Osteocyte (in vitro differentiated cells): ENCODE data around the gene PAXIP1. TPM values are rescaled to one million over a fixed set of nuclear protein-coding genes. Genes with fewer than 3 reads are reported as not detected.

Source experiments
- DNase-seq: peaks from one replicate; pipeline ENCODE4 v3.0.0; 2021; ENCODE audit warnings: mixed read lengths; ENCODE audit not compliant: unreplicated experiment; ENCODE audit errors: extremely low spot score
- H3K27ac Mint-ChIP-seq: one replicate; pipeline ENCODE4 v1.8.0; 2021; ENCODE audit warnings: mild to moderate bottlenecking, mixed read lengths; ENCODE audit not compliant: unreplicated experiment
- H3K27me3 Mint-ChIP-seq: one replicate; pipeline ENCODE4 v1.8.0; 2021; ENCODE audit warnings: mixed read lengths; ENCODE audit not compliant: unreplicated experiment
- H3K36me3 Mint-ChIP-seq: one replicate; pipeline ENCODE4 v1.8.0; 2021; ENCODE audit warnings: mixed read lengths; ENCODE audit not compliant: unreplicated experiment
- H3K4me1 Mint-ChIP-seq: one replicate; pipeline ENCODE4 v1.8.0; 2021; ENCODE audit warnings: mixed read lengths; ENCODE audit not compliant: unreplicated experiment
- H3K4me3 Mint-ChIP-seq: one replicate; pipeline ENCODE4 v1.8.0; 2021; ENCODE audit warnings: mild to moderate bottlenecking, moderate library complexity, mixed read lengths; ENCODE audit not compliant: unreplicated experiment
- H3K9me3 Mint-ChIP-seq: one replicate; pipeline ENCODE4 v1.8.0; 2021; ENCODE audit warnings: mixed read lengths; ENCODE audit not compliant: unreplicated experiment
- CTCF ChIP-seq: fragments of 200-600 bp; sonication (generic); IDR thresholded peaks from 2 replicates; pipeline ENCODE4 v1.5.0; 2021; ENCODE audit warnings: antibody characterized with exemption, mild to moderate bottlenecking, moderate library complexity
- total RNA-seq: library from RNA; stranded (reverse); gene quantifications from 2 replicates; pipeline ENCODE4 v1.2.1, GENCODE V29; 2021

PAXIP1 gene
- total RNA-seq, 1 donor from 2014 or later = 14.2 TPM

DNA sequence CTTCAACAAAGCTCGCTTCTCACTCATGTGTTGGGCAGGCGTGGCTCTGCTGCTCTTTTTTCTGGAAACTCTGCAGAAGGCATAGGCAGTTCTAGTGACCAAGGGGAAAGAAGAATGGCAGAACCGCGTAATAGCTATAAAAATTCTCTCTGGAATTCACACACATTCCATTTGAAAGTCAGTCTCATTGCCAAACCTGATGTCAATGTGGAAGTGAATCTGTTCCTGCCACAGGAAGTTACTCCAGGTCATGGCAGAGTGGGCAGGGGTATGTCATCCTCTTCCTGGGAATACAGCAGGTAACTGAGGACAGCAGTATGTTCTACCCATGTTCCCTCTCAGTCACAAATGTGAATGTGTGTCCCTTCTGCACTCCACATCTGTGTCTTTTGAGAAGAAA is 8.2 kb upstream of the PAXIP1 start:
- Mint-ChIP-seq H3K27me3 (peaks cover 14% of the 10 kb centered on the region), H3K4me3 (no peak overlapping the region), H3K4me1 (no peaks in the 10 kb centered on the region), H3K27ac (no peak overlapping the region), H3K36me3 (peaks cover 4% of the 10 kb centered on the region), H3K9me3 (no peaks in the 10 kb centered on the region)
- DNase-seq = no peak
- TF ChIP-seq CTCF = no peak

GRCh38 chr7:155009570-155010157 is 6.7 kb upstream of the PAXIP1 start:
- peak; percentile 28 for TF ChIP-seq CTCF
- no peak overlapping the region for H3K4me3 Mint-ChIP-seq
- H3K27ac Mint-ChIP-seq = no peak overlapping the region
- peaks cover 4% of the 10 kb centered on the region for H3K4me1 Mint-ChIP-seq
- H3K36me3 Mint-ChIP-seq = peaks cover 4% of the 10 kb centered on the region
- no peaks in the 10 kb centered on the region for H3K9me3 Mint-ChIP-seq
- no peak for DNase-seq
- peaks cover 11% of the 10 kb centered on the region for H3K27me3 Mint-ChIP-seq

DNA sequence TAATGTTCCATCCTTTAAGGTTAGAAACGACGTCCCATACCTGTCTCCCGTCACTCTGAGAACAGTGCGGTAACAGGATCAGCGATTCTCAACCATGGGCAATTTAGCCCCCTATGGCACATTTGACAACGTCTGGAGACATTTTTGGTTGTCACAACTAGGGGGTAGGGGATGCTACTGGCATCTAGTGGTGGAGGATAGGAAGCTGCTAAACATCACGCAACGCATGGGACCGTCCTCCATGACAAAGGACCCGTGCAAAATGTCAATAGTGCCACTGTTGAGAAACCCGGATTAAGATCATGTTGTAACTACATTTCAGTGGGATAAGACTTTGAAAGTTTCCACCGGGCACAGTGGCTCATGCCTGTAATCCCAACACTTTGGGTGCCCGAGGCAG is 5.0 kb upstream of the PAXIP1 start:
- Mint-ChIP-seq H3K9me3 (no peaks in the 10 kb centered on the region), H3K4me1 (peaks cover 12% of the 10 kb centered on the region), H3K27ac (no peak overlapping the region), H3K36me3 (peaks cover 4% of the 10 kb centered on the region), H3K4me3 (no peak overlapping the region), H3K27me3 (peaks cover 8% of the 10 kb centered on the region)
- no peak for DNase-seq
- peak; percentile 39 for TF ChIP-seq CTCF

GRCh38 chr7:155003376-155004214 is 671 bp upstream of the PAXIP1 start:
- TF ChIP-seq CTCF = no peak
- Mint-ChIP-seq H3K36me3 (peaks cover 4% of the 10 kb centered on the region), H3K27ac (peak overlapping the region; percentile 88), H3K4me1 (peaks cover 12% of the 10 kb centered on the region), H3K27me3 (no peaks in the 10 kb centered on the region), H3K4me3 (peak overlapping the region; percentile 92), H3K9me3 (no peaks in the 10 kb centered on the region)
- DNase-seq = peak; percentile 94

- Mint-ChIP-seq H3K9me3 (no peaks in the 10 kb centered on the region), H3K36me3 (no peaks in the 10 kb centered on the region), H3K4me3 (peak overlapping the region; percentile 56), H3K27ac (no peak overlapping the region), H3K27me3 (no peaks in the 10 kb centered on the region), H3K4me1 (peaks cover 12% of the 10 kb centered on the region)
- DNase-seq = no peak
- no peak for TF ChIP-seq CTCF
Measured at GRCh38 chr7:155002411-155003091, 373 bp downstream of the PAXIP1 start.
